Hematopoietic multipotent progenitor cell treated with erythropoietin and hydrocortisone succinate and interleukin-3 and kit ligand, for 4 days (in vitro differentiated cells): ENCODE measurements around the gene PKDREJ.
A peak's percentile ranks its signal among the peaks of the same experiment; 100 is the strongest.
"Not testable (repeated sequence)": the region's sequence is repeated elsewhere in the genome, so short reads cannot be mapped to it uniquely, and the experiment has no call there.

Source experiments
- DNase-seq: peaks from one replicate; pipeline ENCODE4 v3.0.0-alpha.2; 2015

The PKDREJ gene

DNA sequence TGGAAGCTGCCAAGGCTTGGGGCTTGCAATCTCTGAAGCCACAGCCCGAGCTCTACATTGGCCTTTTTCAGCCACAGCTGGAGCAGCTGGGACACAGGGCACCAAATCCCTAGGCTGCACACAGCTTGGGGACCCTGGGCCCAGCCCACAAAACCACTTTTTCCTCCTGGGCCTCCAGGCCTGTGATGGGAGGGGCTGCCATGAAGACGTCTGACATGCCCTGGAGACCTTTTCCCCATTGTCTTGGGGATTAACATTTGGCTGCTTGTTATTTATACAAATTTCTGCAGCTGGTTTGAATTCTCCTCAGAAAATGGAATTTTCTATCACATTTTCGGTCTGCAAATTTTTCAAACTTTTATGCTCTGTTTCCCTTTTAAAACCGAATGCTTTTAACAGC is 2.5 kb upstream of the PKDREJ start:
- not testable (repeated sequence) for DNase-seq

DNA sequence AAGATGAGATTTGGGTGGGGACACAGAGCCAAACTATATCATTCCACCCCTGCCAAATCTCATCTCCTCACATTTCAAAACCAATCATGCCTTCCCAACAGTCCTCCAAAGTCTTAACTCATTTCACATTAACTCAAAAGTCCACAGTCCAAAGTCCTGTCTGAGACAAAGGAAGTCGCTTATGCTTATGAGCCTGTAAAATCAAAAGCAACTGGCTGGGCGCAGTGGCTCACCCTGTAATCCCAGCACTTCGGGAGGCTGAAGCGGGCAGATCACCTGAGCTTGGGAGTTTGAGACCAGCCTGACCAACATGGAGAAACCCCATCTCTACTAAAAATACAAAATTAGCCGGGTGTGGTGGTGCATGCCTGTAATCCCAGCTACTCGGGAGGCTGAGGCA is 1.4 kb upstream of the PKDREJ start:
- not testable (repeated sequence) for DNase-seq

DNA sequence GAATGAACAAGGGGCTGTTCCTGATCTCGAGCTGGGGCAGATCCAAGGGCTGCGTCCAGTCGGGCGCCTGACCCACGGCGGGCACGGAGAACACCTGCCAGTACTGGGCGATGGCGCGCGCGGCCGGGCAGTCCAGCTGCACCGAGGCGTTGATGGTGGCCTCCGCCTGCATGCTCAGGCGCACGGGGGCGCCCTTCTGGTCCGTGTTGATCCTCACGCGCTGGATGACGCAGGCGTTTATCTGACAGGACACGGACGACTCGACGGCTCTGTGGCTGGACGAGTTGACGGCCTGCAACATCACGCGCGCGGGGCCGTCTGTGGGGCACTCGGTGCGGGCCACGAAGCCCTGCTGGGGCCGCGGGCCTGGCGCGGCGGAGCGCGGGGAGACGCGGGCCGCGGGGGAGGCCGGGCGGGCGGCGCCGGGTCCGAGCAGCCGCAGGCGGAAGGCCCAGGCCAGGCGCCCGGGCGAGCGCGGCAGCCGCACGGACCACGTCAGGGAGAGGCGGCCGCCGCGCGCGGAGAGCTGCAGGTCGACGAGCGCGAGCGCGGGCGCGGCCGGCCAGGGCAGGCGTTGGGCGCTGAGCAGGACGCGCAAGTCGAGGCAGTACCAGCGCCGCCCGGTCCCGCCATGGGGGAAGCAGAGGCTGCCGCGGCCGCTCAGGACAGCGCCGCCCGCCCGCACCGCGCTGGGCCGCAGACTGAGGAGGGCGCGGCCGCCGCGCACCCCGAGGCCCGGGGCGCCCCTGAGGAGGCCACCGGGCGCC is 511 bp downstream of the PKDREJ start:
- peak; percentile 82 for DNase-seq

- no peak for DNase-seq
These were observed 3.1 kb downstream of the PKDREJ start for GRCh38 chr22:46260038-46260437.

- DNase-seq = peak; percentile 80
These were observed 3.8 kb downstream of the PKDREJ start for GRCh38 chr22:46259374-46259773.

GRCh38 chr22:46256358-46256958 is 6.7 kb downstream of the PKDREJ start:
- DNase-seq = no peak

- no peak for DNase-seq
These were observed 11.2 kb downstream of the PKDREJ start for GRCh38 chr22:46251816-46252380.

- no peak for DNase-seq
These were observed 11.9 kb downstream of the PKDREJ start for GRCh38 chr22:46251266-46251665.

- DNase-seq = no peak
These were observed 12.4 kb downstream of the PKDREJ start for GRCh38 chr22:46250783-46251125.

GRCh38 chr22:46250035-46250782 is 12.9 kb downstream of the PKDREJ start, which contains the start of gene CDPF1:
TSS of gene CDPF1 (minus strand) at chr22:46250293. CDS start at chr22:46248284, 2,009 bp downstream.
- DNase-seq = peak; percentile 96

DNA sequence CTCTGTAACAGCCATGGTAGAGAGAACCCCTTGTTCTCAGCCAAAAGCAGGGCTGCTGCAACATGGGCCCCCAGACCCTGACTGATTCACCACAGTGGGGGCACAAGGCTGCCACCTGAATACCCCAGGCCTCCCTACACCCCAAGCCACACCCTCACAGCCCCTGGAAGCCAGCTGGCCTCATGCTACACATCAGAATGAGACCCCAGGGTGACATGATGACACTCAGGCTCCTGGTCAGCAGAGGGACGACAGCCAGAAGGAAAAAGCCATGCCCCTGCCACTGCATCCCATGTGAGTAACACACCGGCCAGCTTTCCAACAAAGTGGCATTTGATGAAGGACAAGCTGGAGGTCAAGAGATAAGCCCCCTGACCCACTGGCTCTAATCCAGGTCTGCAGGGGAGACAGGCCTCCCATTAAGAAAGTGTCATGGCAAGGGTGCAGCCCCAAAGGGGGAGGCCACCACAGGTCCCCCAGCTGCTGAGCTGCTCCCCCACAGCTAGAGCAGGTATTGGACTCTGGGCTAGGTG is 15.6 kb downstream of the PKDREJ start:
- no peak for DNase-seq

DNA sequence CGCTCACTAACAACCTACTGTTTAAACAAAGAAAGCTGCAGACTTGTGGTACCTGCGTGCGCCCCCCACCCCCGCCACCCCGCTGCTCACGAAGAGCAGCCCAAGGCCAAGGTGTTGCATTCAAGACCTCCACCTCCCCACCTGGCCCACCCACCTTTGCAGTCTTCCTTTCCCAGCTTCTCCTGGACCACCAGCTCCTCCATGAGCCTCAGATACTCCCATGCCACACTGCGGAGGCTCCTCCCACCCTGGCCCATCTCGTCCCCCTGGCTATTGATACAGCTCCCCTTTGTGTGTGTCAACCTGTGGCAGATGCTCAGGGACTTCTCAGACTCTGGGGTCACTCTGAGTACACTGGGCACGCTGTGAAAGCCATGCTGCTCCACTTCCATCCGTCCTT is 17.0 kb downstream of the PKDREJ start:
- DNase-seq = no peak

GRCh38 chr22:46245511-46245910 is 17.6 kb downstream of the PKDREJ start:
- no peak for DNase-seq

GRCh38 chr22:46244771-46245170 is 18.4 kb downstream of the PKDREJ start:
- no peak for DNase-seq

GRCh38 chr22:46242076-46242475 is 21.1 kb downstream of the PKDREJ start:
- DNase-seq = no peak

- DNase-seq = peak; percentile 93
These were observed 21.6 kb downstream of the PKDREJ start for GRCh38 chr22:46241396-46242007.

- DNase-seq = no peak
These were observed 22.2 kb downstream of the PKDREJ start for GRCh38 chr22:46240907-46241306.

- DNase-seq = peak; percentile 40
These were observed 22.6 kb downstream of the PKDREJ start for GRCh38 chr22:46240506-46240905.

GRCh38 chr22:46240073-46240472 is 23.1 kb downstream of the PKDREJ start:
- DNase-seq = no peak

DNA sequence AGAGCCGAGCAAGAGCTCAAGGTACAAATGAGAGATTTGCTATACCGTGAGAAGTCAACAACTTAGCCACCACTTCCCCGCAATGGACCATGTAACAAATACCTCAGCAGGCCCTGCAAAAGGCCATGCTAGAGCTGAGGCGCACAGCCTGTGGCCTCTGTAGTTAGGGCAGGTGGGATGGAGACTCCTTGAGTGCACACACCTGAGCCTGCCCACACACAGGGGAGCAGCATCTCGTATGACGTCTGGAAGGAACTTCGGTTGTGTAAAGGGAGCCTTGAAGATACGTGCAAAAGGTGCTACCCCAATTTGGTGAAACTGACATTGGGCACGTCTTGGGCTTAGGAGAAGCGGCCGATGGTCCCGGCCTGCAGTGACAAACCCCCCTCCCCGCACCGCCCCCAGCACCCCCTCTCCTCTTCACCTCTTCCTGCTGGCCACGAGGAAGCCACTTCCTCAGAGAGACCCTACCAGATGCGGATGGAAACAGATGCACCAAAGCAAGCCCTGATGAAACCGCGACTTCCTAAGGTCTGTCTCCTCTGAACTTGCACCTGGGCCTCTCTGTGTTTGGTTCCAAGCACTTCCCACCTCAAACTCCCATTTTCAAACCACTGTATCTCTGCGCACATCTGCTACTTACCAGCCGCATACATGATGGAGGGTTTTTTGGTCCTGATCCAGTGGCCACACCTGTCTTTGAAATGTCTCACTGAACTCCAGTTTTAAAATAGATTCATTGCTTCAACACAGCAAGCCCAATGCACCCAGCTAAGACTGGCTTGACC is 23.7 kb downstream of the PKDREJ start:
- peak; percentile 83 for DNase-seq

DNA sequence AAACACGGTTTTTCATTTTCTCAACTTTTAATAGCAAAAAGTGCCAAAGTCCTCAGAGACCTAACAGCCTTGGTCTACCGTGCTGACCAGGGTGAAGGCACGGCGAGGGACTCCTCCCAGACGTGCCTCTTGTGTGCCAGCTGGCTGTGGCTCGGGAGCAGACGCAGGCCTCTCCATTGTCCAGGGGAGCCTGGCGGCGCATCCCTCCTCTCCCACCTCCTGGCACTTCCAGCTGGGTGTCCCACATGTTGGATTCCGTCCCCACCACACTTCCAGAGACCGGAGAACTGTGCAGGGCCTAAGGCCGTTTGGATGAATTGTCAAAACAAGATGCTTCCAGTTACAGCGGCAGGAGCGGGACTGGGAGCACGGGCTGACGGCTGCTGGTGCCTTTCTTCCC is 24.6 kb downstream of the PKDREJ start:
- no peak for DNase-seq
